Measurements from ENCODE around the gene RNF222.

Gene RNF222

GRCh38 chr17:8341456-8341855 is 56.2 kb downstream of the RNF222 start:
- no peak for DNase-seq (ENCODE audit: low read depth)
